LoVo (cell line): Measurements from ENCODE around the gene CREB3.

Experiments
- DNase-seq: peaks from one replicate; pipeline ENCODE4 v3.0.0-alpha.2; 2016; ENCODE audit warnings: low spot score

CREB3 gene

GRCh38 chr9:35749515-35750255, 17.2 kb downstream of the CREB3 start:
- peak; percentile 34 for DNase-seq

- DNase-seq = no peak
Observed at GRCh38 chr9:35750256-35750531, 17.7 kb downstream of the CREB3 start.

DNA sequence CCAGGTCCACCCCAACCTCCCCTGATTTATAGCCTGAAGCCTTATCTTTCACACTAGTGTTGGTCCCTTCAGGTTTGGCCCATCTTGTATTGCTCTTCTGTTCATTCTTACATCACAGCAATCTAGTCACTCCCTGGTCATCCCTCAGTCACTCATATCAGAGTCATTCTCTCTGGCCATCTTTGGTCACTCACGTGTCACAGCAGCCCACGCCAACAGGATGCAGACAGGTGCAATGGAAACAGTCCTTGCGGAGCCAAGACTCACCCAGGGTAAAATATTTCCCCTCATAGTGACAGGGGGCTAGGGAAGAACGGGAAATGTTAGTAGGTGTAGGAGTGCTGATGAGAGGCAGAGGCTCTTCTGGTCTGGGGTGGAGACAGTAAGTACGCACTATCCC, 21.0 kb downstream of the CREB3 start:
- DNase-seq = no peak

GRCh38 chr9:35754264-35754663, 21.8 kb downstream of the CREB3 start, which contains the start of gene MSMP:
Gene MSMP (minus strand): TSS chr9:35754276. CDS start chr9:35754129, 147 bp downstream.
- no peak for DNase-seq

GRCh38 chr9:35755071-35755470, 22.6 kb downstream of the CREB3 start:
- DNase-seq = no peak

- DNase-seq = peak; percentile 72
Observed at GRCh38 chr9:35756275-35757225, 24.1 kb downstream of the CREB3 start.

DNA sequence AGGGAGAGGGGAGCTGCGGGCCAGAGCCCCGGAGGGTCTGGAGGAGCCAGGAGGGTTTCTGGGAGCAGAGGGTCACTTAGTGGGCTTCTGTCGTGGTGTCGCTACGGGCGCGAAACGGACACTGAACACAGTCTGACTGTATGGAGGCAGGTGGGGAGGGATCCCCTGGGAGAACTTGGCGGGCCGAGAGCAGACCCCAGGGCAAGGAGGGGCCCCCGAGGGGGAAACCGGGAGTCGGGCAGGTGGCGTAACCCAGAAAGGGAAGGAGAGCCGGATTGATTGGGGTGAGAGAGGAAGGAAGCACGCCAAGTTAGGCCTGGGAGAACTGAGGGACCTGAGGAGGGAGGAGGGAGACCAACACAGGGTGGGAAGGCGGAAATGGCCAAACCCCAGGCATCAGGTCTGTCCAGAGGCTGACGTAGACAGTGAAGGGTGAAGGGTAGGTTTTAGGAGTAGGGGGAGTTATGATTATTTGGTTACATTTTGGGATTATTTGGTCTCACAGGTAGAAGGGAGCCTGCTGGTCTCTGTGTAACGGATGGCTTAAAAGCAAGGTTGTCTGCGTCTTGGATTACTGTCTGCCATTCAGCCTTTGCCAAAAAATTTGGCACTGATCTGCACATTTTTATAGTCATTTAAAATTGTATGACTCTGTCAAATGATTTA, 24.9 kb downstream of the CREB3 start:
- DNase-seq = peak; percentile 63

GRCh38 chr9:35757892-35758275, 25.4 kb downstream of the CREB3 start:
- DNase-seq = no peak

DNA sequence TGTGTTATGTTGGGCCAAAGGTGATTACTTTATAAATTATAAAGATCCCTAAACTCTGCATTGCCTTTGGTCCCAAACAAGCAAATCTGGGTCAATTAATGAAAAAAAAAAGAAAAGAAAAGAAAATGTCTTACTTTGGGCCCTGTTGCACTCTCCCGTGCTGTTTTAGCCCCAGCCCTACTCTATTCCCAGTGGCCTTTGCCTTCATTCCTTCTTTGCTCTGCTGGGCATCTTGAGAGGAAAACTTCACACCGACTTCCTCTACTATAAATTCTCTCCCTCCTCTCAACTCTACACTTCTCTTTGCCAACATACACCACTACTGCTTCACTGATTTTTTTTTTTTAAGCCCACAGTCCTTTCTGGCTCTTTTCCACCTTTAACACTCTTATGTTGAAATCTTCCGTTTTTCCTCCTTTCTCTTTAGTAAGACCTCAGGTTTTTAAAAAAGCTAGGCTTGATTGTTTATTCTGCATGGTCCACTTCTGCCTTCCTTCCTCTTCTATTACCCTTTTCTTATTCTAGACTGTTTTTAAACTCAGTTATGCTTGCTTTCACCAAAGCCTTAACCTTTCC, 26.1 kb downstream of the CREB3 start:
- DNase-seq = no peak

DNA sequence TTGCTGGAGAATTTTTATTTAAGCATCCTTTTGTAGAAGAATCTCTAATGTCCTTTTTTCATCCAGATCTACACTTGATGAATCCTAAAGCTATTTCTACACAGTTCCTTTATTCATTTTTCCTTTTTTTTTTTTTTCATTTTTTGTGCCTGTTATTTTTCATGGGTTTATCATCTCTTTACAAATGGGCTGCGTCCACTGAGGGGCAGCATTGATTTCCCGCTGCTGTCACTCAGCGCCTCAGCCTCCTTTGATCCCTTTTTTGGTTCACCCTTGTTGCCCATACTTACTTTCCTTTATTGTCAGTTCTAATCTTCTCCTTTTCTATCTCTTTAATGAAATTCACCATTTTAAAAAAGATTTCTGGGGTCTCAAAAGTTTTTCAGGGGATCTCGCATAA, 27.3 kb downstream of the CREB3 start:
- DNase-seq = no peak

GRCh38 chr9:35760651-35761050, 28.2 kb downstream of the CREB3 start:
- DNase-seq = no peak

DNA sequence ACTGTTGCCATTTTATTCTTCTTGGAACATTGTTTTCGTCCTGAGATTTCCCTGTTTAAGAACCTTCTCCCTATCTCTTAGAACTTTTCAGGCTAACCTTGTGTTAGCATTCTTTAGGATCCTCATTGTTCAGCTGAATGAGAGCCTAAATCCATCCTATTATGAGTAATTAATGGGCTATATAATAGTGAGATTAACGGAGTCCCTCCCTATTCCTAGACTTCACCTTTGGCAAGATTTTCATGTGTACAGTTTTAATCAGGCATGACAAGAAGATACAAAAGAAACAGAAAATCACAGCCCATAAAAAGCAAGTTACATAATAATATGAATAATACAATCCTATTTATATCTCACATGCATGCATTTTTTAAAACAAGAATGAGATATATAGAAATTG, 30.7 kb downstream of the CREB3 start:
- no peak for DNase-seq

GRCh38 chr9:35763803-35764202, 31.3 kb downstream of the CREB3 start:
- no peak for DNase-seq

DNA sequence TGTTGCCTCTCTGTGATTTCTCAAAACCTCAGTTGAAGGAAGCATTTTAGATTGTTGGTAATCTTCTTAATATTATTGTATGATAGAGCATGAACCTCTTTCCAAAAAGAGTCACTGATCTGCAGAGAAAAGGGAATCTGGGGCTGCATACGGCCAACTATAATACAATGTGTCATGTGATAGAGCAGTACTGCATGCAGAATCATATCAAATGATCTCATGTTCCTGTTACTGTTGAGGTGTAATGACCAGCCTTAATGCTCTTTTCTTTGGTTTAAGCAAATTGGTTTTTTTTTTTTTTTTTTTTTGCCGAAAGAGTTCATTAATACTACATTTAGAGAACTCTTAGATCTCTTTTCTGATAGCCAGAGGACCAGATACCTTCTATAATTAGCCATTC, 34.5 kb downstream of the CREB3 start:
- DNase-seq = no peak

- no peak for DNase-seq
Observed at GRCh38 chr9:35767458-35767857, 35.0 kb downstream of the CREB3 start.

GRCh38 chr9:35769763-35770162, 37.3 kb downstream of the CREB3 start:
- DNase-seq = no peak

GRCh38 chr9:35771075-35771433, 38.6 kb downstream of the CREB3 start:
- DNase-seq = no peak

DNA sequence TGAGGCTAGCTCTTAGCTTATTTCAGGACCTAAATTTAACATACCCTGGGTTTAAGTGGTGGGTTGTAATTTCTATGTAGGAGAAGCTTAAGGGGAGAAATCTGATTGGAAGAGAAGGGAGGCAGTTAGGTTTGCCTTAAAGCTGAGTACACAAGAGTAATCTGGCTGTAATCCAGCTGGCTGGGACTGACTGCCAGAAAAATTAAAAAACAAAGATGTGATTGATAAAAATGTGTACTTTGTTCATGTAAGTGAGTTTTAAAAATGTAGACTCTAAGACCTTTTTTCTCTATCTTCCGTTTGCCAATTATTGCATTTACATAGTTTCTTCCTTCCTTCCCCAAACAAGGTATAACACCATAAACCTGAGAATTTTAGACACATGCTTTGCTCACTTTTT, 39.1 kb downstream of the CREB3 start:
- peak; percentile 10 for DNase-seq

GRCh38 chr9:35771943-35772342, 39.5 kb downstream of the CREB3 start:
- DNase-seq = peak; percentile 24

DNA sequence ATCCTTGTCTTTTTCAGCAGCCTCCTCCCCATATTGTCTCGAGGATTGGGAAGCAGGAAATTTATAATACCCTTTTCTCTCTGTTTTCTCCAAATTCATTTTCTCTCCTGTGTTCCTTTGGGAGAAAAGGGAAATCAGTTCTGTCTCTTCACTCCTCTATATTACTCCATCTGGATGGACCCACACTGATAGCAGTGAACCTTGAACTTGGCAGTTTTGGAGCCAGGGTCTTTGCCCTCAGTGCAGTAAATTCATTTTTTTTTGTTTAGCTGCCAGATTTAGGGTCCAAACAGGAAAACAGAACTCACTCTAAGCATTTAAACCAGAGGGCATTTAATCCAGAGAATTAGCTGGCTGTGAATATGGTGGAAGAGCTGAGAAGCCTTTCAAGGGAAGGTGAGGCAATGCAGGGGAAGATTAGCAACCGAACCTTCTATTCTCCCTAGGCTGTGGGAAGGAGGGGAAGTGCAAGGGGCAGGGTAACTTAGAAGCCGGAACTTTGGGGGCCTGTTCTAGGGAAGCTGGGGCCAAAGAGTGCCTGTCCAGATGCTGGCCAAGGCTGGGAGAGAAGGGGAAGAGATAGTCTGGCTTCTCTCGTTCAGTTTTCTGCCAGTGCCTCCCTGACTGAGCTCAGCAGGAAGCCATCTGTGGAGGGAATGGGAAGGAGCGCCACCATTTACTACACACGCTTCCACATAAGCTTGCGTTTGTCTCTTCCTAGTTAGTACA, 42.6 kb downstream of the CREB3 start:
- no peak for DNase-seq

GRCh38 chr9:35776018-35776417, 43.6 kb downstream of the CREB3 start:
- DNase-seq = no peak

DNA sequence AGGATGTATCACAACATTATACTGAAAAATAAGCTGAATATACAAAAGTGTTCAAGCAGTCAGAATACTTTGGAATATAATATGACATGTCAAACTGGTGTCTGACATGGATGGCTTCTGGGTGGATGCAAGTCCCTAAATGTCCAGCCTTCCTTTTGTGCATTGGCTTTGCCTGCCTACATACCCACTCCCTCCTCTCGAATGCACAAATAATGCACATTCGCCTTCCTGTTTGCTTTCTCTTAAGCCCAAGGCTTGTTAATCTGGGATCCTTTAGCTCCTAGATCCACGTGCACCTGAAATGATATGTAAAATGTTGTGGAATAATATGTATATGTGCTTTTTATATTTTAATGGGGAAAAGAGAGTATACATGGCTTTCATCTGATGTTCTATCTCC, 46.0 kb downstream of the CREB3 start:
- DNase-seq = no peak
